GM18502 (cell line): Measurements from ENCODE around the gene TNS2.
A peak's percentile ranks its signal among the peaks of the same experiment; 100 is the strongest.

ENCODE experiments used
- ATAC-seq: cut with Tn5 transposase; IDR thresholded peaks from one replicate; pipeline ENCODE4 v1.9.1; 2021; ENCODE audit warnings: mild to moderate bottlenecking; ENCODE audit not compliant: unreplicated experiment, poor library complexity

Gene TNS2

DNA sequence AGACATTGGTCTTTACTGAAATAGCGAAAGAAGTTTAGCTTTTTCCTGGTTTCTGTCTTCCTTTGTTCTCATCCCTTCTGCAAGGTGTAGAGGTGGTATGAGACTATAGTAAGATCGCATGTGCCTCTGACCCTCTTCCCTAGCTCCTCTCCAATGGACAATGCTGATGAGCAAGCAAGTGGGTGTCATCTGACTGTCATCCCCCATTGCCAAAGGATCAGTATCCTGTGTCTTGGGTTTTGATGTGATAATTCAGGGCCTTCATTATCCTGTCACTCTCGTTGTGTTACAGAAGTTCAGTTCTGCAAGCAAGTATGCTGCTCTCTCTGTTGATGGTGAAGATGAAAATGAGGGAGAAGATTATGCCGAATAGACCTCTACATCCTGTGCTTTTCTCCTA lies 10.0 kb upstream of the TNS2 start:
- no peak for ATAC-seq

DNA sequence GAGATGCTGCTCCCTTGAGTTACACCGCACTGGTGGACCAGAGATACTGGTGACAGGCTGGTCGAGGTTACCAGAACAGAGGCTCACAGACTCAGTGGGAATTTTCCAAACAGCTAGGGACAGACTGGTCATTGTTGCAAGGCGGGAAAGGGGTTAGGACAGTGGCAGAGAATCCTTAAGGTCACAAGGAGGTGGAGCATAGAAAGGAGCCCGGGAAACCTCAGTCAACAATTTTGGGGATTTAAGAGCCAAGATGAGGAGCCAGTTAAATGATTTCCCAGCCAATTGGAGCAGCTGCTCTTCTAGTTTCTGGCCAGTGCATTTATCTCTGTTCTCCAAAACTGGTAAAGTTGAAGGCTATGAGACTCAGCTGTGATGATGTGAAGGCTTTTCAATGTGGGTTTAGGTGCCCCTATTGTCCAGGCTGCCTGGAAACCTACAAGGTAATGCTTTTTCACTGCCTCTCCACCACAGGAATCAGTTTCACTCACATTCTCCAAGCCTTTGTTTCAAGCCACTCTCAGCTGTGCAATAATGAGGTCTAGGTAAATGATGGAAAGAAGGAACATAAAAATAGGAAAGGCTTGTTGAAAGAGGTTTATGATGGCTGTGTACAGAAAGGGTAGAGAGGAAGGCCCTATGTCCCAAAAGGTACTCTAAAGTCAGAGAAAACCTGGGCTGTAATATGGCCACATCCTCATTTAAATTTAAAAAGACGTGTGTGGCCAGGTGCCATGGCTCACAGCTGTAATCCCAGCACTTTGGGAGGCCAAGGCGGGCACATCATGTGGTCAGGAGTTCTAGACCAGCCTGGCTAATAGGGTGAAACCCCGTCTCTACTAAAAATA lies 7.0 kb upstream of the TNS2 start:
- no peak for ATAC-seq

DNA sequence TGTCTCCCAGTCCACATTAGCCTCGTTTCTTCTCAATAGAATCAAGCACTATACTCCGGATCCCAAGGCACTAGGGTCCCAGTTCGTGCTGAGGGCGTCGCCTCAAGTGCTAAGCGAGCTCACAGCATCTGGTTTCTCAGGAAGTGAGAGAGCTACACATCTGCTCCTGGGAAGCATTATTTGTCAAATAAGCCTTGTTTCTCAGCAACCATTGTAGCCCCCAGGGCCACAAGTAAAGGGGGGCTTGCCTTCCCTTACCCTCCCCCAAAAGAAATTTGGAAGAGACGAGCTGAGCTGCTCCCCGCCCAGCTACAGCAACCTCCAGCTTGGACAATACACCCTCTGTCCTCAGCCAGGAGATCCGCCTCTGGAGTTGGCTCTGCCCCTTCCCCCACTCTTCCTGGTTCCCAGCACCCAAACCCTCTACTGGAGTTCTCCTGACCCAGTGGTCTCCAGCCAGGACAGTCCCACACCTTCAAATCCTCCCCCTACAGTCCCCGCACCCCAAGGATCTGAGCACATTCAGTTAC lies 5.7 kb upstream of the TNS2 start:
- ATAC-seq = no peak

DNA sequence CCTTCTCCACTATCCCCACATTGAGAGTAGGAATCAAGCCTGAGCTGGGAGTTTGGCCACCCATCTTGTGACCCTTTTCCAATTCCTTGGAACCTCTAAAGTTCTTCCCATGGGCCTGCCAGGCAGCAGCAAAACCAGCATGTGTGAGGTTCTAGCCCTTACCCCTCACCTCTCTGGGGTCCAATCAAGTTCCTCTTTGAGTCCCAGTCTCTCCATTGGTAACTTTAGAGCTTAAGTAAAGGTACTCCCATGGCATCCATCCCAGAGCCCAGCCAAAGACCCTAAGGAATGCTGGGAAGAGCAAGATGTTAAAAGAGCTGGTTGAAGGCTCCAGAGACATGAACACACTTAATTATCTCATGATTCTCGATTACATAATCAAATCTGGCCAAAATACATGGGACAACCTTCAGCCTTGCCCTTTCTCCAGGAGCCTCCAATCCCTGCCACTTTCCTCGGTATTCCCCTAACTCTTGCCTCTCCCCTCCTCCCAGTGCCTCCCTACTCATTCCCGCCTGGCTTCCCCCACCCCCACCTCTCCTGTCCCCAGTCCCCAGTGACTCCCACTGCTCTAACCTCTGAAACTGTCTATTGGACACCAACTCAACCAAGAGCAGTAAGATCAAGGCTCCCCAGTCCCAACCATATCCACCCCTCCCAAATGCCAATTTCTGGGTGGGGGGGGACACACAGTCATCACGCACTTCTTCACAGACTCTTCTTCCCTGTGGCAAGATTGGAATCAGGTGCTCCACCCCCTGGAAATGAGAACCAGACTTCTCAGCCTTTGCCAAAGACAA lies 4.8 kb upstream of the TNS2 start:
- ATAC-seq = no peak

DNA sequence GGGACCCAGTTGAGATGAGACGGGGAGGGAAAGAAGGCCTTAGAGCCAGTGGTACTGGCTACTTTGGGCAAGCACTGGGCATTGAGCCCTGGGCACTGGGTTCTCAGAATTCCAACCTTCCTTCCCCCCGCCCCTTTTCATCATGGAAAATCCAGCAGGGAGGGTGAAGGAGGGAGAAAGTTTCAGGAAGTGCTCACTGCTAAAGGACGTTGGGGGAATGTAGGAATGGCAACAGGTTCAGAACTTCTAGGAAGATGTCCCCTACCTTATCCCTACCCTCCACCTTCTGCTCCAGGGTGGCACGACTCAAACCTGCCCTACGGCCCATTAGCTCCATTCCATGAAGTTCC lies 4.2 kb upstream of the TNS2 start:
- no peak for ATAC-seq

DNA sequence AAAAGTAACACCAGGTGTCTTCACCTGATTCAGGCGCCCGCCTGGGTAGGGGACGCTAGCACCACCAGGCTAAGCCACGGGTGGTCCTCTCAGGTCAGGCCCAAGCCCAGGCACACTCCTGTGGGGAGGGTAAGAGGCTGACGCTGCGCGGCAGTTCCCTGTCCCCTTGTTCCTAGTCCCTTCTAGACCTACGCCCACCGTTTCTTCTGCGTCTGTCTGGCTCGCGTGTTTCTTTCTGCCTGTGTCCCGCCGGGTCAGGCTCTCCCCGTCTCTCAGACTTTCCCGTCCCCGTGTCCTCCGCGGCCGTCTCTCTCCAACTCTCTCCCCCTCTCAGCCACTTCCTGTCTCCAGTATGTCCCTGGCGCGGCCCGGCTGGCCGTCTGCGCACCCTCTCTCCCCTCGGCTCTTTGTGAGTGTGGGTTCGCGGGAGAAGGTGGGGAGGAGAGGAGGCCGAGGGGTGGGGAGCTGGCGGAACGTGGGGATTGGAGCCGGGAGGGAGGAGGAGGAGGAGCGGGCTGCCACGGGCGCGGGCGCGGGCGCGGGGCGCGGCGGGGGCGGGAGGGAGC lies 3.1 kb upstream of the TNS2 start:
- ATAC-seq = peak; percentile 39

DNA sequence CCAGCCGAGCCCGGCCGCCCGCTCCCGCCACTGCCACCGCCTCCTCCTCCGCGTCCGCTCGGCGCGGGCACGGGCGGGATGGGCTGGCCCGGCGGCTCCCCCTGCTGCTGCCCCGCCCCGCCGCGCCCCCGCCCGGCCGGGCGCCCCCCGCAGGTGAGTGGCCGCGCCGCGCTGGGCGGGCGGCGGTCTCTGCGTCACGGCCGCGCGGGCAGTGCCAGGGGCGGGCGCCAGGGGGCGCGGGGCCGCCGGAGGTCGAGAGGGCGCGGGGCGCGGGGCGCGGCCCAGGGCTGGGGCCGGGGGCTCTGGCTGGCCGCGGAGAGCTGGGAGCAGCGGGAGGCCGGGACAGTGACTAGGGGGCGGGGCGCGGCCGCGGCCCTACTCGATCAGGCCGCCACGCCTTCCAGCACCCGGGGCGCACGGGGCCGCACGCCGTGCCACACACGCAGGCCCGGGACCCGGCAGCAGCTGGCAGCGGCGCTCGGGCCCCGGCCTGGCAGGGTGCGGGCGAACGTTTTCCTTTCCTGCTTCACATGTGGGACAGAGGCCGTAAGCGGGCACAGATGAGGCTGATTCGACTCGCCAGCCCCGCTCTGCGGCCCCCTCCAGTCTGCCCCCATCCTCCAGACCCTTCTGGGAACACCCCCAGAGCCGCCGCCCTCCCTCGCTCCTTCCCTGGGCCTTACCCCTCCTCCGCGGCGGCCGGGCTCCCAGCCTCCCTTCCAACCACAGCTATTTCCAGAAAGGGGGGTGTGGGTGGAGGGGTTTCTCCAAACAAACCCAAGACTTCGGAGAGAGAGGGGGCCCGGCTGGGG lies 2.4 kb upstream of the TNS2 start:
- ATAC-seq = peak; percentile 67

DNA sequence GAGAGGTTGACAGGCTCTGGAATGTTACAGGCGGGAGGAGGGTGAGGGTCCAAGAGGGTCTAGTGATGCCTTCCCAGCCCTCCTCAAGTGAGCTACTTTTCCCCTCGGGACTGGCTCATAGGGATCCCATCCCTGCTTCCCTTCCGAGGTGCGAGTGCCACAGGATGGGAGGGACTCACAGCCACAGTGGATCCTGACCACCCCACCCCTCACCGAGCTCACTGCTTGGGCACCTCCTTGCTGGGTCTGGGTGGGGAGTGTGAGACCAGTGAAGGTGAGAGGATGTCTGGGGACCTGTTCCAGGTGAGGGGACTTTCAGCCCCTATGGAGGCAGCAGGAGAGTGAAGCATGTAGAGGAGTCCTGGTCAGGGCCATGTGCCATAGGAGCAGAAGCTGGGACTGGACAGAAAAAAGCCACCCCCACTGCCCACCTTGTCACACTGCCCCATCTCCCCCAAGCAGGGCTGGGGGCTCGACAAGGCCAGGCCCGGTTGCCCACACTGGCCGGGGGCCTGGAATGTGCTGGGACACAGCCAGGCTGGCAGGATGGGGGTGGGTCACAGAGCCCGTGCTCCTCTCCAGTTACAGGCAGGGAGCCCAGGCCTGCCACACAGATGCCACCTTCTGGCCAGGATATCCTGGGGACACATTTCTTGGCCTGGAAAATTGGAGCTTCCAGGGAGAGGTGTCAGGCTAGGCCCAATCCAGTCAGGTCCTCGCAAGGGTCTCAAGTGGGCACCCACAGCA lies 1.7 kb upstream of the TNS2 start:
- no peak for ATAC-seq

DNA sequence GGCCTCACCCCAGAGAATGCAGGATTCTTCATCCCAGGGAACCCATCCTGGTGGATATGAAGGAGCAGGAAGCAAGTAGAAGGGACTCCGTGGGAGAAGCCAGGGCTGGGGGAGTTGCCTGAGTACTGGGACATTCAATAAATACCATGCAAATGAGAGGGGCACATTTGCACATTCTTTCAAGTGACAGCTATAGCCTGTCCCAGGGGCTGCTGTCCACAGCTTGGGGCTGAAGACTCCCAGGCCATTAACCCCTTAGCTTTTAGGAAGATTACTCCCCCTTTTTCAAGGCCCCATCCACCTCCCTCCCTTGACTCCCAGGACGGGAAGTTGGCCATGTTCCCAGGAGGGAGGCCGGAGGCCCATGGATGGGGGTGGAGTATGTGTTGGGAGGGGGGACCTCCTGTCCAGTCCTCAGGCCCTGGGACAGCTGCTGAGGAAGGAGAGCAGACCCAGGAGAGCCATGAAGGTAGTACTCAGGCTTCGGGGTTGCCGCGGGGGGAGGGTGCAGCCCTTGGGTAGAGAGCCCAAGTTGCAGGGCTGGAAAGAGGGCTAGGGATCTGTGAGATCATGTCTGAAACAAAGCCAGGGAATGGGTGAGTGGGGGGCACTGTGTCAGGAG lies 974 bp upstream of the TNS2 start:
- no peak for ATAC-seq

DNA sequence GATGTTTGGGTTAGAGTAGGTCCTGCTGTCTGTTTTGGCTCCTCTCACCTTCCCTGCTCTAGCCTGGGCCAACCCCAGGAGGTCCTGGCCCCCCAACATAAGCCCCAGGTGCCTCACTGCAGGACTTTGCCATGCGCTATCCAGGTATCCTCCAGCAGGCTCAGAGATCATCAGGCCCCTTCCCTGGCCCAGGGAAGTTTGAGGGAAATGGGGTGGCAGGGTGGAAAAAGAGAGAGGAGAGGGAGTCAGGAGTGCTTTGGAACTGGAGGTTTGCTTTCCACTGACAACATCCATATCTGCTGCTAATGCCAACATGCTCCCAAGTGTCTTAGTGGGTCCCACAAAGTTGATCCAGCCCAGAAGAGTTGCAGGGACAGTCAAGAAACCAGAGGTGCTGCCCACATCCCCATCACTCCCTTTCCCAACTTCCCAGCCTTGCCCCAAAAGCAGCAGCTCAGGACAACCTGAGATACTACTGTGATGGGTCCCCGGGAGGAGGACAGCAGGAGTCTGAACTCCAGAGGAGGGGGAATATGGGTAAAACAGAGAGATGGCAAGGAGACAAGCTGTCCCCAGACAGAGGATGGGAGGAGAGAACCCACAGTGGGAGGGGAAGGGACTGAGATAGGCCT lies 677 bp downstream of the TNS2 start:
- no peak for ATAC-seq

DNA sequence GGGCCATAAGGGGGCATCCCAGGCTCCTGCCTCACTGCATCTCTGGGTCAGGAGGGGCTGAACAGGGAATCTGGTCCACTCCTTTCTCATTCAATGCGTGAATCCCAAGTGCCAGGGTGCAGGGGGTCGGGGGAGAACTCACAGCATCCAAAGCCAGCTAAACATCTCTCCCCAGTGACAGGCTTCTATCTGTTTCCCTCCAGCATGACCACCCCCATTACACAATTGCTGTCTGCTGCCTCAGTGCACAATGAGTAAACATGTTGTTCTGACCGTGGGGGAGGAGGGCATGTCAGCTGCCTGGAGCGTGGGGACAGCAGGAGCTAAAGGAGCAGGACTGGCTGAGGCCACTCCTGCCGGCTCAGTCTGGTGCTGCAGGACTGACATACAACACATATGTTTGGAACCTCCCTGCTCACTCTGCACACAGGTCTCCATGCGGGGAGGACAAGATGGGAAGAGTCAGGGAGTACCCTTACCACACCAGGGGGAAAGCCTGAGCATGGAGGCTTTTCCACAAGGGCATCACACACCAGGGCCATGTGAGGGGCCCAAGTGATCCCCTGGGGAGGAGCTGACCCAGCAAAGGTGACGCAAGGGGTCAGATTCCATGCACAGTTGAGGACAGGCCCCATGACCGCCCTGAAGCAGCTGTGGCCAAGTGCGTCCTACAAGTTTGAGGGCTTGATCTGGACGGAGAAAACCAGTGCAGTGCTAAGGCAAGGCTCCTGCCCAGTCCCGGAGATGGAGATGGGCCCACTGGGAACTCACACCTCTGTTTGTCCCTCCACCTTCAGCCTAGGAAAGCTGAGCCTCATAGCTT lies 1.4 kb downstream of the TNS2 start:
- ATAC-seq = no peak

DNA sequence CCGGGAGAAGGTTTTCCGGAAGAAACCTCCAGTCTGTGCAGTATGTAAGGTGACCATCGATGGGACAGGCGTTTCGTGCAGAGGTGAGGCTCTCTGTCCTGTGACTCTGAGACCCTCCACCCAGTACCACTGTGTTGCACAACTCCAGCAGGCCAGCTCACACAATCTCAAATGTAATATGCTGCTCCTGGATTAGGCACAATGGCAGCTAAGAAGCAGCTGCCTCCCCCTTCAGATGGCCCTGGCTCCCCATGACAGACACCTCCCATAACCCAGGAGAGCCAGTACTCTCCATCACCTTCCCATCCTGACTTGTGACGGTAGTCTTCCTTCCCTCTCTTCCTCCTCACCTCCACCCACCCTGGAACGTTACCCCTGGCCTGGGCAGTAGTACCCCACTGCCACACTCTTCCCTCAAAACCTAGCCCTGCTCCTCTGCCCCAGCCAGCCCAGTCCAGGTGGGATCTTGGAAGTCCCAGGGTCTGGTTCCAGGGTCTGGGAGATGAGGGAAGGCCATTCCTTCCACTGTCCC lies 2.1 kb downstream of the TNS2 start:
- no peak for ATAC-seq

DNA sequence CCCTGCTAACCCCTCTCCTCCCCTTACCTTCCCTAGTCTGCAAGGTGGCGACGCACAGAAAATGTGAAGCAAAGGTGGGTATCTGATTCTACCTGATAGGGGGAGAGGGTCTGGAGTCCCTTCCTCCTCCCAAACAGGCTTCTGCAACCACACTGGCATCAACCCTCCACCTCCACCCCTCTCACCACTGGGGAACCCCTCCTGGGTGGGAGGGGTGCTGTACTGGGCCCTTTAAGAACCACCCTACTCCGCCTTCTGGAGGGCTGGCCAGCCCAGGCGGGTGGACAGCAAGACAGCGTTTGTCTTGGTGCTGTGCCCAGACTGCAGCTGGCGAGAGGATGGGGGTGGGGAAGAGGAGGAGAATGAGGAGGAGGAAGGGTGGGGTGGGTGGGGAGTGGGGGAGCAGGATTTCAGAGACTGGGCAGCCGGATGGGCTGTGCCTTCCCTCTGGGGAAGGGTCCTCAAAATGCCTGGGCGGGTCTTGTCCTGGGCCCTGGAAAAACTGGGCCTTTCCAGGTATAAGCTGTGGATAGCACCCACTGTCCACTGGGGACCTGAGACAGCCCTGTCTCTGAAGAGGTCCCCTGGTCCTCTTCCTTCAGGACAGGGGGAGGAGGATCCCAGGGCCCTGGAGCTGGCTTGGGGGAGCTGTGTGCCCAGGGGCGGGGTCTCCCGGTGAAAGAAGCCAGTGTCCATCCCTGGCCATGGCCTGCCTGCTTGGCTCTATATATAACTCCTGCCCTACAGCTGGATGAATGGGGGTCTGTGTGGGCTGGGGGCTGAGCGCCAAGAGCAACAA lies 2.8 kb downstream of the TNS2 start:
- ATAC-seq = no peak

DNA sequence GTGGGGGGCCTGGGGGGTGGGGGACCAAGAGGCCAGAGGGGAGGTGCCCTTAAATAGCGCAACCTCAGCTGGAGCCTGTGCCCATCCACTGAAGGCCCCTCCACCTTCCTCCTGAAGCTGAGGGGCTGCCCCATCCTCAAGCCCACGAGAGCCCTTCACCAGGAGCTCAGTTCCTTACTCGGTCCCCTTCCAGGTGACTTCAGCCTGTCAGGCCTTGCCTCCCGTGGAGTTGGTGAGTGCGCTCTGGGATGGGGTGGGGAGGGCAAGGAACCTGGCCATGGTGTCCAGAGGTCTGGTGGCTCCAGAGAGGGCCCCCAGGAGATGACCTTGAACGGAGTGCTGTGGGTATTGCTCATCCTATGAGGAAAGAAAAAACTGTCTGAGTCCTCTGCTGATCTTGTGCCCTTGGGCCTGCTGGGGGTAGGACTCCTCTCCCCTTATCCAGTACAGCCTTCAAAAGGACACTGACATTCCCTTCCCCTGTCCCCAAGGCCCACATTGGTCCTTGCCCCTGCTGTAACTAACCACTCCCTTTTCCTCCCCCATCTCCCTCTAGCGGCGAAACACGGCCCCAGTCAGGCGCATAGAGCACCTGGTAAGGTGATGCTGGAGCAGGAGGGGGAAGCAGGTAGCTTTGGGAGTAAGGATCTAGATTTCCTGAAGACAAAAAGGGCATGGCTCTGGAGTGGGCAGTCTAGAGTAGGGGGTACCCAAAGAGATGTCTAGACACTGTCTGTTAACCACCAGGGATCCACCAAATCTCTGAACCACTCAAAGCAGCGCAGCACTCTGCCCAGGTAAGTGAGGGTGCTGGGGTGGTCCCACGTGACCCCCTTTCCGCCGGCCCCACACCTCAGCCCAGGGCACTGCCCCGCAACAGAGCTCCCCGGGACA lies 3.6 kb downstream of the TNS2 start:
- ATAC-seq = no peak

DNA sequence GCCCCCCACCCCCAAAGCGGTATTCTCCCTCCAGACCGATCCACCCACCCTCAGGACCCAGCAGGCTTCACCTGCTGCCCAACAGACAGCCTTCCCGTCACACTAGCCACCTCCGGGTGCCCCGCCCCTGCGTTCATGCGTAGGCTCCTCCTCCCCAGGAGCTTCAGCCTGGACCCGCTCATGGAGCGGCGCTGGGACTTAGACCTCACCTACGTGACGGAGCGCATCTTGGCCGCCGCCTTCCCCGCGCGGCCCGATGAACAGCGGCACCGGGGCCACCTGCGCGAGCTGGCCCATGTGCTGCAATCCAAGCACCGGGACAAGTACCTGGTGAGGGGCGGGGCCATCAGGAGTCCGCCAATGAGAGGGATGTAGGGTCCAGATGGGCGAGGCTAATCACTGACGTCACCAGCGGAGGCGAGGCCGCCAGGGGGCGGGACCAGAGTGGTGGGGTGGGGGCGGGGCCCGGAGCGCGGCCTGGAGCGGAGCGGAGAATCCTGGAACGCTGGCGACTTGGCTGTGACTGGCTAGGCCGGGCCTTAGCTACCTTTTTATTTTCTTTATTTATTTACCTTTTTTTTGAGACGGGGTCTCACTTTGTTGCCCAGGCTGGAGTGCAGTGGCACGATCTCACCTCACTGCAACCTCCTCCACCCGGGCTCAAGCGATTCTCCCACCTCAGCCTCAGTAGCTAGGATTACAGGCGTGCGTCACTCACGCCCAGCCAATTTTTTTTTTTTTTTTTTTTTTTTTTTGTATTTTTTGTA lies 4.4 kb downstream of the TNS2 start:
- ATAC-seq = peak; percentile 94
